PC-9 (cell line): ENCODE measurements around the gene CDAN1. TPM values are rescaled to one million over a fixed set of nuclear protein-coding genes. Genes with fewer than 3 reads are reported as not detected.

ENCODE experiments used
- BruUV-seq: library from RNA; stranded (reverse); fragments of 400-500 nt; replicated peaks from 2 replicates; lab custom pipeline; 2021; lab: Mats Ljungman, UMichigan
- CTCF ChIA-PET: fragments of 300-600 bp; sonication (Branson Sonifier 250); formaldehyde crosslinking; loops from one replicate; lab custom pipeline; 2022; ENCODE audit warnings: antibody characterized with exemption; lab: Charles Lee
- POLR2A ChIA-PET: fragments of 300-600 bp; sonication (Branson Sonifier 250); formaldehyde crosslinking; loops from one replicate; lab custom pipeline; 2022; ENCODE audit warnings: antibody characterized with exemption; ENCODE audit not compliant: unreplicated experiment; lab: Charles Lee
- DNase-seq, 2 experiments: peaks; one replicate each; pipeline versions ENCODE4 v3.0.0 to v3.0.0-alpha.2; 2015 to 2022; ENCODE audit warnings: mixed read lengths in 1 of 2
- H2AFZ ChIP-seq: fragments of 200-600 bp; sonication (generic); 2 replicates; pipeline ENCODE4 v1.8.1; 2017; ENCODE audit warnings: antibody characterized with exemption
- H3F3A ChIP-seq: fragments of 200-600 bp; sonication (generic); 2 replicates; pipeline ENCODE4 v1.8.1; 2017; ENCODE audit warnings: antibody characterized with exemption, mild to moderate bottlenecking, low read depth; ENCODE audit not compliant: insufficient read depth
- H3K27ac ChIP-seq: fragments of 200-600 bp; sonication (generic); 2 replicates; pipeline ENCODE4 v1.6.1; 2016; ENCODE audit warnings: mixed run types
- H3K27me3 ChIP-seq: fragments of 200-600 bp; sonication (generic); 2 replicates; pipeline ENCODE4 v1.6.1; 2016; ENCODE audit warnings: low read depth, mixed run types; ENCODE audit not compliant: insufficient read depth
- H3K36me3 ChIP-seq: fragments of 200-600 bp; sonication (generic); 2 replicates; pipeline ENCODE4 v1.6.1; 2016; ENCODE audit warnings: low read depth, mixed run types
- H3K4me1 ChIP-seq: fragments of 200-600 bp; sonication (generic); replicated peaks from 2 replicates; pipeline ENCODE4 v1.6.1; 2016; ENCODE audit warnings: mixed run types; ENCODE audit not compliant: insufficient read depth
- H3K4me2 ChIP-seq: fragments of 200-600 bp; sonication (generic); 2 replicates; pipeline ENCODE4 v1.6.1; 2017; ENCODE audit warnings: mixed run types
- H3K4me3 ChIP-seq: fragments of 200-600 bp; sonication (generic); 2 replicates; pipeline ENCODE4 v1.6.1; 2016; ENCODE audit warnings: mixed run types
- H3K79me2 ChIP-seq: fragments of 200-600 bp; sonication (generic); 2 replicates; pipeline ENCODE4 v1.6.1; 2017; ENCODE audit warnings: low read depth, mixed run types
- H3K9me2 ChIP-seq: fragments of 200-600 bp; sonication (generic); 2 replicates; pipeline ENCODE4 v1.8.1; 2017; ENCODE audit warnings: mild to moderate bottlenecking; ENCODE audit not compliant: insufficient read depth
- H3K9me3 ChIP-seq: fragments of 200-600 bp; sonication (generic); 2 replicates; pipeline ENCODE4 v1.8.1; 2016; ENCODE audit warnings: low read depth; ENCODE audit not compliant: insufficient read depth
- H4K20me1 ChIP-seq: fragments of 200-600 bp; sonication (generic); 2 replicates; pipeline ENCODE4 v1.8.1; 2017; ENCODE audit not compliant: insufficient read depth
- CTCF ChIP-seq: fragments of 200-600 bp; sonication (generic); conservative IDR thresholded peaks from 2 replicates; pipeline ENCODE4 v1.6.1; 2017; ENCODE audit warnings: mixed run types, antibody characterized with exemption, mild to moderate bottlenecking, moderate library complexity
- EZH2 ChIP-seq: fragments of 200-600 bp; sonication (generic); IDR thresholded peaks from 2 replicates; pipeline ENCODE4 v1.8.0; 2017; ENCODE audit warnings: antibody characterized with exemption, low read depth
- intact Hi-C: fragments of 100-400 bp; cut with micrococcal nuclease; formaldehyde crosslinking; loops from one replicate; pipeline ENCODE4 v1.10.0; 2022; ENCODE audit not compliant: unreplicated experiment
- total RNA-seq: library from RNA; stranded (reverse); gene quantifications from 2 replicates; pipeline ENCODE4 v1.2.3, GENCODE V29; 2021

CDAN1 gene
- total RNA-seq, 1 experiment from 2014 or later, result 23.4 TPM

GRCh38 chr15:42735382-42736165 lies 1.4 kb downstream of the CDAN1 start:
- no peak for DNase-seq
- intact Hi-C loops, result loop anchor here (2.0 kb wide), 1 partner anchor 191 kb away; no protein-coding TSS in a partner anchor
- no peak overlapping the region for H3K27ac ChIP-seq
- peak overlapping the region; percentile 84 for H3K4me2 ChIP-seq
- no peaks in the 10 kb centered on the region for H3K36me3 ChIP-seq
- TSS peak; percentile 45 for BruUV-seq
- H3K4me1 ChIP-seq, result no peaks in the 10 kb centered on the region
- H3K9me3 ChIP-seq, result no peaks in the 10 kb centered on the region
- H3K4me3 ChIP-seq, result peak overlapping the region; percentile 78; the same call in 1 of the 2 replicates
- H4K20me1 ChIP-seq, result no peaks in the 10 kb centered on the region
- H3K9me2 ChIP-seq, result no peaks in the 10 kb centered on the region
- TF ChIP-seq EZH2, result no peak
- no peak for TF ChIP-seq CTCF
- ChIA-PET POLR2A (no interaction called here), CTCF (no interaction called here)
- H2AFZ ChIP-seq, result peak overlapping the region; percentile 88; the same call in 1 of the 2 replicates
- H3K27me3 ChIP-seq, result no peaks in the 10 kb centered on the region
- H3K79me2 ChIP-seq, result no peaks in the 10 kb centered on the region
- no peaks in the 10 kb centered on the region for H3F3A ChIP-seq

- Histone ChIP-seq H2AFZ (no peak overlapping the region), H3K27me3 (no peaks in the 10 kb centered on the region), H3F3A (no peaks in the 10 kb centered on the region), H3K79me2 (no peaks in the 10 kb centered on the region), H3K4me3 (no peak overlapping the region), H3K4me1 (no peaks in the 10 kb centered on the region), H4K20me1 (no peaks in the 10 kb centered on the region), H3K4me2 (no peak overlapping the region), H3K9me3 (no peaks in the 10 kb centered on the region), H3K9me2 (no peaks in the 10 kb centered on the region), H3K36me3 (no peaks in the 10 kb centered on the region), H3K27ac (no peak overlapping the region)
- intact Hi-C loops, result no loop called here
- ChIA-PET CTCF (no interaction called here), POLR2A (no interaction called here)
- DNase-seq, result no peak
- BruUV-seq, result no TSS peak
- TF ChIP-seq CTCF (no peak), EZH2 (no peak)
These were observed 2.8 kb downstream of the CDAN1 start for GRCh38 chr15:42734076-42734672.

- DNase-seq, result no peak
- Histone ChIP-seq H3K4me1 (no peaks in the 10 kb centered on the region), H3K79me2 (no peaks in the 10 kb centered on the region), H3K4me2 (no peak overlapping the region), H3K9me3 (no peaks in the 10 kb centered on the region), H3K9me2 (no peaks in the 10 kb centered on the region), H4K20me1 (no peaks in the 10 kb centered on the region), H3K27me3 (no peaks in the 10 kb centered on the region), H3K27ac (no peak overlapping the region), H3K4me3 (no peak overlapping the region), H3K36me3 (no peaks in the 10 kb centered on the region), H3F3A (no peaks in the 10 kb centered on the region), H2AFZ (no peak overlapping the region)
- TF ChIP-seq CTCF (no peak), EZH2 (no peak)
- ChIA-PET CTCF (no interaction called here), POLR2A (no interaction called here)
- intact Hi-C loops, result no loop called here
- BruUV-seq, result no TSS peak
These were observed 3.9 kb downstream of the CDAN1 start for GRCh38 chr15:42733027-42733426.
